AG04449 (cell line): ENCODE measurements around the gene CLDN9.

ENCODE experiments used
- CTCF ChIA-PET: fragments of 350-600 bp; formaldehyde crosslinking; extraction: SDS; loops from one replicate; lab custom pipeline; 2021; ENCODE audit warnings: antibody characterized with exemption; lab: Yijun Ruan, JAX
- POLR2A ChIA-PET: fragments of 400-600, 350-600 bp; formaldehyde crosslinking; extraction: SDS; loops from one replicate; lab custom pipeline; 2020; ENCODE audit warnings: antibody characterized with exemption, inconsistent platforms; lab: Yijun Ruan, JAX
- DNase-seq: peaks from one replicate; pipeline ENCODE4 v3.0.0-alpha.2; 2010; ENCODE audit warnings: low read depth, low spot score
- H3K4me3 ChIP-seq: 2 replicates; pipeline ENCODE4 v1.5.1; 2011; ENCODE audit warnings: low read depth, mild to moderate bottlenecking, control low read depth, low read length
- TF ChIP-seq, protein P1 (sequence below): IDR thresholded peaks from one replicate; pipeline ENCODE4 v1.5.1; 2011; ENCODE audit warnings: mild to moderate bottlenecking, moderate library complexity, low read length, control low read depth, inconsistent platforms; ENCODE audit not compliant: insufficient read depth; ENCODE audit errors: missing control alignments

The CLDN9 gene

GRCh38 chr16:3045758-3046640 lies 33.3 kb downstream of the CLDN9 start, which contains the start of gene MMP25:
TSS of gene MMP25 (plus strand) at chr16:3046561. CDS start at chr16:3046918, 357 bp downstream.
- CTCF ChIA-PET: interaction anchor here (0.7 to 9.7 kb wide), 3 partner anchors 13 to 83 kb away, joined by 3 to 146 read pairs (median 6); no protein-coding TSS in a partner anchor
- POLR2A ChIA-PET: interaction anchor here (0.6 to 1.1 kb wide), 2 partner anchors 15 to 23 kb away, joined by 3 to 4 read pairs; no protein-coding TSS in a partner anchor
- no peak for DNase-seq
- TF ChIP-seq, protein P1, sequence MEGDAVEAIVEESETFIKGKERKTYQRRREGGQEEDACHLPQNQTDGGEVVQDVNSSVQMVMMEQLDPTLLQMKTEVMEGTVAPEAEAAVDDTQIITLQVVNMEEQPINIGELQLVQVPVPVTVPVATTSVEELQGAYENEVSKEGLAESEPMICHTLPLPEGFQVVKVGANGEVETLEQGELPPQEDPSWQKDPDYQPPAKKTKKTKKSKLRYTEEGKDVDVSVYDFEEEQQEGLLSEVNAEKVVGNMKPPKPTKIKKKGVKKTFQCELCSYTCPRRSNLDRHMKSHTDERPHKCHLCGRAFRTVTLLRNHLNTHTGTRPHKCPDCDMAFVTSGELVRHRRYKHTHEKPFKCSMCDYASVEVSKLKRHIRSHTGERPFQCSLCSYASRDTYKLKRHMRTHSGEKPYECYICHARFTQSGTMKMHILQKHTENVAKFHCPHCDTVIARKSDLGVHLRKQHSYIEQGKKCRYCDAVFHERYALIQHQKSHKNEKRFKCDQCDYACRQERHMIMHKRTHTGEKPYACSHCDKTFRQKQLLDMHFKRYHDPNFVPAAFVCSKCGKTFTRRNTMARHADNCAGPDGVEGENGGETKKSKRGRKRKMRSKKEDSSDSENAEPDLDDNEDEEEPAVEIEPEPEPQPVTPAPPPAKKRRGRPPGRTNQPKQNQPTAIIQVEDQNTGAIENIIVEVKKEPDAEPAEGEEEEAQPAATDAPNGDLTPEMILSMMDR: no peak
- H3K4me3 ChIP-seq: peak within 1 kb of the TSS; percentile 43

DNA sequence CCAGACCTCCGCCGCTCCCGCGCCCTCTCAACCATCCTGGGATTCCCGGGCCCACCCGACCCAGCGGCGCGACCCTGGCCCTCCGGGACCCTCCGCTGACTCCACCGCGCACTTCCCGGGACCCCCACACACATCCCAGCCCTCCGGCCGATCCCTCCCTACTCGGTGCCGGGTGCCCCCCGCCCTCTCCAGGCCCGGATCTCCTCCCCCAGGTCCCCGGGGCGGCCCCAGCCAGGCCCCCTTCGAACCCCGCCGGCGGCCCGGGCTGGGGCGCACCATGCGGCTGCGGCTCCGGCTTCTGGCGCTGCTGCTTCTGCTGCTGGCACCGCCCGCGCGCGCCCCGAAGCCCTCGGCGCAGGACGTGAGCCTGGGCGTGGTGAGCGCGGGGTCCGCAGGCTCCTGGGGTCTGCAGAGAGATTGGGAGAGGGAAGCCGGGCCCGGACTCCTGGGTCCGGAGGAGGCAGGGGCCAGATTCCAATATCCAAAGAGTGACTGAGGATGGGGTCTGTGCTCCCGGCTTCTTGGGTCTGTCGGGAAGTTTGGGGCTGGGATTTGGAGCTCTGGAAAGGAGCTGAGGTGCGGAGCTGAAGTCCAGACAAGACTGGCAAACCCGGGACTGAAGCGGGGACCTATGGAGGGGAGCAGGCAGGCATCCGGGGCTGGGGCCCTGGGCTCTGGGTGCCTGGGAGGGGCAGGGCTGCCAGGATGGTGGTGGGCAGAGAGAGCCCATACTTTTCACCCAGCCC lies 34.1 kb downstream of the CLDN9 start:
- CTCF ChIA-PET: interaction anchor here (2.9 to 4.2 kb wide), 3 partner anchors 12 to 18 kb away, joined by 13 to 56 read pairs (median 44); no protein-coding TSS in a partner anchor
- no peak overlapping the region for H3K4me3 ChIP-seq
- POLR2A ChIA-PET: interaction anchor here (1.0 to 1.4 kb wide), 2 partner anchors 19 to 22 kb away, joined by 3 read pairs; no protein-coding TSS in a partner anchor
- DNase-seq: no peak
- TF ChIP-seq, protein P1: no peak

GRCh38 chr16:3047387-3047720 lies 34.6 kb downstream of the CLDN9 start:
- POLR2A ChIA-PET: interaction anchor here (1.0 to 1.4 kb wide), 2 partner anchors 20 to 22 kb away, joined by 3 read pairs; no protein-coding TSS in a partner anchor
- H3K4me3 ChIP-seq: no peak overlapping the region
- DNase-seq: no peak
- CTCF ChIA-PET: interaction anchor here (2.2 to 4.2 kb wide), 4 partner anchors 12 to 83 kb away, joined by 13 to 56 read pairs (median 28); no protein-coding TSS in a partner anchor
- TF ChIP-seq, protein P1: no peak

DNA sequence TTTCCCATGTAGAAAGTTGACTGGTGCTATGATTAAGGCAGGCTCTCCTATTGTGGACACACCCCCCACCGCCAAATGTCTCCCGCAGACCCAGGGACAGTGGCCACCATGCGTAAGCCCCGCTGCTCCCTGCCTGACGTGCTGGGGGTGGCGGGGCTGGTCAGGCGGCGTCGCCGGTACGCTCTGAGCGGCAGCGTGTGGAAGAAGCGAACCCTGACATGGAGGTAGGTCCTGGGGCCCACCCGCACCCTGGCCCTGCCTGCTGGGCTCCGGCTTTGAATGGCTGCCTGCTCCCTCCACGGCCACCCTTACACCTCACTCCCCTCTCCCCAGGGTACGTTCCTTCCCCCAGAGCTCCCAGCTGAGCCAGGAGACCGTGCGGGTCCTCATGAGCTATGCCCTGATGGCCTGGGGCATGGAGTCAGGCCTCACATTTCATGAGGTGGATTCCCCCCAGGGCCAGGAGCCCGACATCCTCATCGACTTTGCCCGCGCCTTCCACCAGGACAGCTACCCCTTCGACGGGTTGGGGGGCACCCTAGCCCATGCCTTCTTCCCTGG lies 37.3 kb downstream of the CLDN9 start:
- DNase-seq: no peak
- ChIA-PET POLR2A (interaction anchor here (0.6 kb wide), 1 partner anchor 43 kb away, joined by 4 read pairs; no protein-coding TSS in a partner anchor), CTCF (interaction anchor here (0.7 to 4.2 kb wide), 3 partner anchors 9 to 79 kb away, joined by 3 to 56 read pairs (median 5); no protein-coding TSS in a partner anchor)
- TF ChIP-seq, protein P1: no peak
- no peak overlapping the region for H3K4me3 ChIP-seq

DNA sequence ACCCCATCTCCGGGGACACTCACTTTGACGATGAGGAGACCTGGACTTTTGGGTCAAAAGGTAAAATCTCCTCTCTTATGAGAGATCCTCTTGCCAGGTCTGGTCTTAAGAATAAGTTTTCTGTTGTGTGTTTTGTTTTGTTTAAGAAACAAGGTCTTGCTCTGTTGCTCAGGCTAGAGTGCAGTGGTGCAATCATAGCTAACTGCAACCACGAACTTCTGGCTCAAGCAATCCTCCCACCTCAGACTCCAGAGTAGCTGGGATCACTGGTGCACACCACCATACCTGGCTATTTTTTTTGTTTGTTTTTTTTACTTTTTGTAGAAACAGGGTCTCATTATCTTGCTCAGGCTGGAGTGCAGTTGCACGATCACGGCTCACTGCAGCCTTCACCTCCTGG lies 37.8 kb downstream of the CLDN9 start:
- DNase-seq: no peak
- no peak overlapping the region for H3K4me3 ChIP-seq
- TF ChIP-seq, protein P1: no peak
- ChIA-PET POLR2A (interaction anchor here (0.6 kb wide), 1 partner anchor 43 kb away, joined by 4 read pairs; no protein-coding TSS in a partner anchor), CTCF (interaction anchor here (0.7 to 4.2 kb wide), 4 partner anchors 9 to 115 kb away, joined by 3 to 56 read pairs (median 4); no protein-coding TSS in a partner anchor)
